Activated CD8-positive, alpha-beta T cell treated with anti-CD3 and anti-CD28 coated beads for 36 hours (primary cell): ENCODE data around the gene ATP1B4. TPM values are rescaled to one million over a fixed set of nuclear protein-coding genes. Genes with fewer than 3 reads are reported as not detected.
A peak's percentile ranks its signal among the peaks of the same experiment; 100 is the strongest.

Experiments used
- ATAC-seq: fragments of 200-7000 bp; cut with Tn5 transposase; one replicate; pipeline ENCODE4 v1.10.0; 2021; ENCODE audit warnings: mild to moderate bottlenecking, moderate library complexity
- CTCF ChIA-PET: fragments of 350-600 bp; sonication (Branson Sonifier 250); formaldehyde crosslinking; loops from one replicate; lab custom pipeline; 2021; ENCODE audit warnings: antibody characterized with exemption; lab: Charles Lee
- POLR2A ChIA-PET: fragments of 350-600 bp; sonication (Branson Sonifier 250); formaldehyde crosslinking; loops from one replicate; lab custom pipeline; 2021; ENCODE audit warnings: antibody characterized with exemption; lab: Charles Lee
- DNase-seq: peaks from one replicate; pipeline ENCODE4 v3.0.0-alpha.2; 2020
- H3K27ac Mint-ChIP-seq: one replicate; pipeline ENCODE4 v1.8.0; 2021; ENCODE audit warnings: mild to moderate bottlenecking, mixed read lengths
- H3K27me3 Mint-ChIP-seq: one replicate; pipeline ENCODE4 v1.8.0; 2021; ENCODE audit warnings: mixed read lengths
- H3K36me3 Mint-ChIP-seq: one replicate; pipeline ENCODE4 v1.8.0; 2021; ENCODE audit warnings: low read depth, mixed read lengths
- H3K4me1 Mint-ChIP-seq: one replicate; pipeline ENCODE4 v1.8.0; 2021; ENCODE audit warnings: low read depth, mixed read lengths
- H3K4me3 Mint-ChIP-seq: one replicate; pipeline ENCODE4 v1.8.0; 2021; ENCODE audit warnings: mild to moderate bottlenecking, moderate library complexity, mixed read lengths
- H3K9me3 Mint-ChIP-seq: one replicate; pipeline ENCODE4 v1.8.0; 2021; ENCODE audit warnings: mixed read lengths
- CTCF ChIP-seq: fragments of 200-600 bp; IDR thresholded peaks from one replicate; pipeline ENCODE4 v1.8.0; 2022; ENCODE audit warnings: antibody characterized with exemption, mild to moderate bottlenecking
- intact Hi-C: fragments of 100-400 bp; cut with micrococcal nuclease; formaldehyde crosslinking; loops from one replicate; pipeline ENCODE4 v1.10.0; 2022
- total RNA-seq, 2 experiments: library from RNA; stranded (reverse); gene quantifications; one replicate each; pipeline ENCODE4 v1.2.3, GENCODE V29; 2021

The ATP1B4 gene
- total RNA-seq, 2 experiments from 2014 or later: not detected

- Mint-ChIP-seq H3K27me3 (no peaks in the 10 kb centered on the region), H3K27ac (no peak overlapping the region), H3K9me3 (no peaks in the 10 kb centered on the region), H3K4me1 (no peaks in the 10 kb centered on the region), H3K36me3 (no peaks in the 10 kb centered on the region), H3K4me3 (no peak overlapping the region)
- ChIA-PET CTCF (no interaction called here), POLR2A (no interaction called here)
- ATAC-seq (no peak), DNase-seq (no peak)
- intact Hi-C loops: no loop called here
- TF ChIP-seq CTCF: no peak
Observed at GRCh38 chrX:120357186-120357585, 4.7 kb upstream of the ATP1B4 start.

GRCh38 chrX:120358737-120359456 lies 3.0 kb upstream of the ATP1B4 start:
- peak; percentile 62 for DNase-seq
- no peak overlapping the region for H3K4me3 Mint-ChIP-seq
- intact Hi-C loops: no loop called here
- H3K27me3 Mint-ChIP-seq: no peaks in the 10 kb centered on the region
- POLR2A ChIA-PET: no interaction called here
- CTCF ChIA-PET: no interaction called here
- H3K4me1 Mint-ChIP-seq: no peaks in the 10 kb centered on the region
- no peaks in the 10 kb centered on the region for H3K9me3 Mint-ChIP-seq
- TF ChIP-seq CTCF: no peak
- no peaks in the 10 kb centered on the region for H3K36me3 Mint-ChIP-seq
- ATAC-seq: peak; percentile 85
- H3K27ac Mint-ChIP-seq: no peak overlapping the region

GRCh38 chrX:120365320-120365719 lies 3.4 kb downstream of the ATP1B4 start:
- TF ChIP-seq CTCF: peak; percentile 19
- CTCF ChIA-PET: interaction anchor here (0.8 to 1.9 kb wide), 4 partner anchors 46 to 150 kb away, joined by 3 to 4 read pairs (median 4); partner anchors contain the start of gene TMEM255A
- POLR2A ChIA-PET: no interaction called here
- ATAC-seq (peak; percentile 34), DNase-seq (peak; percentile 68)
- Mint-ChIP-seq H3K4me3 (no peak overlapping the region), H3K9me3 (no peaks in the 10 kb centered on the region), H3K36me3 (no peaks in the 10 kb centered on the region), H3K27me3 (peaks cover 1% of the 10 kb centered on the region), H3K27ac (no peak overlapping the region), H3K4me1 (no peaks in the 10 kb centered on the region)
- intact Hi-C loops: no loop called here

- peaks cover 1% of the 10 kb centered on the region for H3K27me3 Mint-ChIP-seq
- H3K36me3 Mint-ChIP-seq: no peaks in the 10 kb centered on the region
- TF ChIP-seq CTCF: no peak
- POLR2A ChIA-PET: no interaction called here
- ATAC-seq (no peak), DNase-seq (no peak)
- H3K9me3 Mint-ChIP-seq: no peaks in the 10 kb centered on the region
- H3K4me1 Mint-ChIP-seq: no peaks in the 10 kb centered on the region
- intact Hi-C loops: no loop called here
- CTCF ChIA-PET: interaction anchor here (1.2 to 1.9 kb wide), 2 partner anchors 54 to 80 kb away, joined by 4 read pairs; partner anchors contain the start of gene TMEM255A
- no peak overlapping the region for H3K27ac Mint-ChIP-seq
- no peak overlapping the region for H3K4me3 Mint-ChIP-seq
Observed at GRCh38 chrX:120365968-120366367, 4.1 kb downstream of the ATP1B4 start.

- no peak for DNase-seq
- ChIA-PET POLR2A (no interaction called here), CTCF (no interaction called here)
- no peak for ATAC-seq
- intact Hi-C loops: no loop called here
- TF ChIP-seq CTCF: no peak
- no peaks in the 10 kb centered on the region for H3K4me1 Mint-ChIP-seq
- no peaks in the 10 kb centered on the region for H3K36me3 Mint-ChIP-seq
- no peak overlapping the region for H3K4me3 Mint-ChIP-seq
- no peaks in the 10 kb centered on the region for H3K9me3 Mint-ChIP-seq
- no peak overlapping the region for H3K27ac Mint-ChIP-seq
- H3K27me3 Mint-ChIP-seq: peaks cover 1% of the 10 kb centered on the region
Observed at GRCh38 chrX:120366794-120367193, 4.9 kb downstream of the ATP1B4 start.
